Measurements from ENCODE around the gene UVSSA.

DNA sequence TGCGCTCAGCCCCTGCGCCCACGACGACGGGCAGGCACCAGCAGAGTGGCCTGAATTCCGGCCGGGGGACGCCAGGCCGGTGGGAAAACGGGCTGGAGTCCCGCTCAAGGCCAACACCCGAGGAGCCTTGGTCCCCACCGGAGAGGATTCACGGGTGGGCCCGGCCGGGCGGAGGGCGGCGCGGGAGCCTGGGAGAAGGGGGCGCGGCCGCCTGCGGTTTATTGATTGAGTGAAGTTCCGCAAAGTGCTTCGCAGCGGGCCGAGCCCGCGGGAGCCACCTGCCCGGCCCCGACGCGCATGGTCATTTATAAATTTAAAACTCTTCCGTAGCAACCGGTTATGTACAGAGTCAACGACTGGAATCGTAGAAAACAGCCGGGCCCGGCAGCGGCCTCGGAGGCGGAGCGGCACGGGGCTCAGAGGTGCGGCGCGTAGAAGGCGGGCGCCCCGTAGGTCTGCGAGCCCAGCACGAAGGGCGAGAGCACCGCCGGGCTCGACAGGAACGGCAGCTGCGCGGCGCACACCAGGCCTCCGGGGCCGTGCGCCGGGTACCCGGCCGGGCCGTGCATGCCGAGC lies 55.6 kb downstream of the UVSSA start:
- TF ChIP-seq, protein P1, sequence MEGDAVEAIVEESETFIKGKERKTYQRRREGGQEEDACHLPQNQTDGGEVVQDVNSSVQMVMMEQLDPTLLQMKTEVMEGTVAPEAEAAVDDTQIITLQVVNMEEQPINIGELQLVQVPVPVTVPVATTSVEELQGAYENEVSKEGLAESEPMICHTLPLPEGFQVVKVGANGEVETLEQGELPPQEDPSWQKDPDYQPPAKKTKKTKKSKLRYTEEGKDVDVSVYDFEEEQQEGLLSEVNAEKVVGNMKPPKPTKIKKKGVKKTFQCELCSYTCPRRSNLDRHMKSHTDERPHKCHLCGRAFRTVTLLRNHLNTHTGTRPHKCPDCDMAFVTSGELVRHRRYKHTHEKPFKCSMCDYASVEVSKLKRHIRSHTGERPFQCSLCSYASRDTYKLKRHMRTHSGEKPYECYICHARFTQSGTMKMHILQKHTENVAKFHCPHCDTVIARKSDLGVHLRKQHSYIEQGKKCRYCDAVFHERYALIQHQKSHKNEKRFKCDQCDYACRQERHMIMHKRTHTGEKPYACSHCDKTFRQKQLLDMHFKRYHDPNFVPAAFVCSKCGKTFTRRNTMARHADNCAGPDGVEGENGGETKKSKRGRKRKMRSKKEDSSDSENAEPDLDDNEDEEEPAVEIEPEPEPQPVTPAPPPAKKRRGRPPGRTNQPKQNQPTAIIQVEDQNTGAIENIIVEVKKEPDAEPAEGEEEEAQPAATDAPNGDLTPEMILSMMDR (IDR thresholded peaks at IDR 0.05) = no peak
- no peak for TF ChIP-seq EP300 (IDR thresholded peaks at IDR 0.05)

Measured in sigmoid colon (tissue), 4 donors.